Bone marrow (tissue), 2 donors: ENCODE results near the gene AUTS2.

Source experiments
- DNase-seq, 2 donors: peaks; one replicate each; lab custom pipeline; 2025; lab: John Stamatoyannopoulos, UW

Gene AUTS2

DNA sequence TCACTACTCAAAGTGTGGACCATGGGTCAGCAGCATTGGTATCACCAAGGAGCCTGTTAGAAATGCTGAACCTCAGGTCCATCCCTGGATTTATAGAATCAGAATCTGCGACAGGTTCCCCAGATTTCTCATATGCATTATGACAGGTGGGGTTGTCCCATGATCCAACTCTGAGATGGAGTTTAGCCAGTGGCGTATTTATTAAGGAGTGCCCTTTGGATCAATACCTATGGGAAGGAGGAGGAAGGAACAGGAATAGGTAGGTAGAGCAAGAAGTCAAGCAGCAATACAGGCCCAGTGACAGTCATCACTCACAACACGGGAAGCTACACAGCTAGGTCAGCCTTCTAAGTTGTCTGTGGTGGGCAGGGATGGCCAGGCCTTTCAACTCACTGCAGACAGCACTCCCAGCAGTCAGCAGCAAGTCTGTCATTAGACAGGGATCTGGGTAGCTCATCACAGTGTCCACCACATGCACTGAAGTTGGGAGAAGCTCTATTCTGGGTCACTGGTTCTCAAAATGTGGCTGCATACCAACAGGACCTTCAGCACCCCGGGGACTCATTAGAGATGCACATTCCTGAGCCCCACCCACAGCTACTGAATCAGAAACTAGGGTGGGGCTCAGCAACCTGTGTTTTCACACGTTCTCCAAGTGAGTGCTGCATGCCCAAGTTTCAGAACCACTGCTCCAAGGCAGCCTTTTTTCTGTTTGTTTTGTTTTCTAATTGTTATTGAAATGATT, 1001.3 kb downstream of the AUTS2 start:
- DNase-seq, result no peak

DNA sequence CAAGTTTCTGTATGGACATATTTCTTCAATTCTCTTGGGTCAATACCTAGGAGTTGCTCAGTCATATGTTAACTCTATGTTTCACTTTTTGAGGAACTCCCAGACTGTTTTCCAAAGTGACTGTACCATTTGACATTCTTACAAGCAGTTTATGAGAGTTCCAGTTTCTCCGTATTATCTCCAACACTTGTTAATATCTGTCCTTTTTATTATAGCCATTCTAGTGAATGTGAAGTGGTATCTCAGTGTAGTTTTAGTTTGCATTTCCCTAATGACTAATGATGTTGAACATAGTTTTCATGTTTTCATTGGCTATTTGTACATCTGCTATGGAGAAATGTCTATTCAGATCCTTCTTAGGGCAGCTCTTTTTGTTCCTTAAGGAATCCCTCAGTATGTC, 1002.7 kb downstream of the AUTS2 start:
- no peak for DNase-seq

DNA sequence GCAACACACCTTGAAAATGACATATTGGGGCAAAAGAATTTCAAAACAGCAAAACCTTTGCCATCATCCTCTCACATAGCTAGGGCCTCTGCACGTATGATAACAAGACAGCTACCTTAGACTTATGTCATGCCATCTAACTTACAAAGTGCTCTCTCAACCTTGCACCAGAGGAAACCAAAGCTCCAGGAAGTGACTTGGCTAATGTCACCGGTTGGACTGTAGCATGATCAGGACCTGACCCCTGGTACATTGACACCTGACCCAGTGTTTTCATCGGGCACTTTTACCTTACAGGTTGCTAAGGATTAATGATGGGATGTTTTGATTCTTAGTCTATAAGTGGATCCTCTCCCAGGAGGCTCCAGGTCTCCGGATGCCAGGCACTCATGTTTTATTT, 1003.8 kb downstream of the AUTS2 start:
- DNase-seq, result no peak

DNA sequence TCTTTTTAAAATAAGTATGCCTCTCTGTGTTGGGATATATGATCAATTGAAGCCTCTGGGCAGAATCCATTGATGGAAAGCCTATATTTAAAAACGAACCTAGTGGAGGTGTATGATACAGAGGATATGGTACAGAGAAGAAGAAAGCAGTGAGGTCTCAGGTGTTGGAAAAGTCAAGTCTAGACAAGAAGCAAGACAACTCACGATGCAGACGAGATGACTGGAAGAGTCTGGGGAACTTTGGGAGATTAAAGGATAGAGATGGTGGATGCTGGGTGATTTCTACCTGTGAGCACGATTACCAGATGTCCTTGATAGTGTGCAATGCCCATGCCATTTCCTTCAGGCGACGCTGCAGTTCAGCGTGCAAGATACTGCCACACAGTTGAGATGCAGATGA, 1009.0 kb downstream of the AUTS2 start:
- no peak for DNase-seq

DNA sequence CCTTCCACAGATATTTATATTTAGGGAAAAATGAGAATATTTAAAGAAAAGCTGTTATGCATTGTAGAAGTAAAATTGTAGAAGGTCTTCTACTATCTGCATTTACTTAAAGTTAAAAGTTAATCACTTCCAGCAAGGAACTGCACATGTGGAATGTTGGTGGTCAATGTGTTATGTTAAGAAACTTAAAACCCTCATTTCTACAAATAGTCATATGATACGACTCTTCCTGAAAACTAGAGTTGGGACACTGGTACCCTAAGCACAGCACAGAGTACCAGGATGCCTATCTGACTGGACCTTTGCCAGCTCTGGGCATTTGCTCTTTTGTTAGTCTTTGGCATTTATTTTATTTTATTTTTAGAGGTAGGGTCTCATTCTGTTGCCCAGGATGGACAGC, 1009.5 kb downstream of the AUTS2 start:
- DNase-seq, result no peak

DNA sequence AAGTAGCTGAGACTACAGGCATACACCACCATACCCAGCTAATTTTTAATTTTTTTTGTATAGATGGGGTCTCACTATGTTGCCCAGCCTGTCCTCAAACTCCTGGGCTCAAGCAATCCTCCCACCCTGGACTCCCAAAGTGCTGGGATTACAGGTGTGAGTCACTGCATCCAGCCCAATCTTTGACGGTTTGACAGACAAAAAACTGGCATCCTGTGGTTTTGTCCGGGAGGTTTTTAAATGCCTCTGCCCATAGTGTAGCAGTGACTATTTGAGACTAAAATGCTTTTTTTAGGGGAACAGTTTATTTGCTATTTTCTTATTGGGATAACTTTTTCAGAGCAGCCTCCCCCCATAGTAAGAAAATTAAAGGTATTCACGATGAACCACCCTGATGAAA, 1010.0 kb downstream of the AUTS2 start:
- DNase-seq, result no peak

DNA sequence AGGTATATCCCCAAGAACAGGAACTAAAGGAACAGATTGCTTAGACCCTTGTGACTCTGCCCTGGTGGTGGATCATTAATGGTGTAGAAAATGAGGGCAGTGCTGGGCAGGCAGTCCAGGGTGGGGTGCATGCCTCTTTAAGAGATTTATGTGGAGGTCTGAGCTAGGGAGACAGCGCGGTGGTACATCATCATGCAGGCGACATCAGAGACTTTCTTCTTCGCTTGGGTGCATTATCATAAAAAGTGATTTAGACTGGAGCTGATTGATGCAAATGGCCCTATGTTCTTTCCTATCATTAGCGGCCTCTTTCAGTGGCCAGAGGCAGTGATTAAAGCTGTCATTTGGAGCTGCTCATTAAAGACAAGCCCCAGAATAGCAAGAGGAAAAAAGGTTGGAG, 1014.5 kb downstream of the AUTS2 start:
- no peak for DNase-seq

DNA sequence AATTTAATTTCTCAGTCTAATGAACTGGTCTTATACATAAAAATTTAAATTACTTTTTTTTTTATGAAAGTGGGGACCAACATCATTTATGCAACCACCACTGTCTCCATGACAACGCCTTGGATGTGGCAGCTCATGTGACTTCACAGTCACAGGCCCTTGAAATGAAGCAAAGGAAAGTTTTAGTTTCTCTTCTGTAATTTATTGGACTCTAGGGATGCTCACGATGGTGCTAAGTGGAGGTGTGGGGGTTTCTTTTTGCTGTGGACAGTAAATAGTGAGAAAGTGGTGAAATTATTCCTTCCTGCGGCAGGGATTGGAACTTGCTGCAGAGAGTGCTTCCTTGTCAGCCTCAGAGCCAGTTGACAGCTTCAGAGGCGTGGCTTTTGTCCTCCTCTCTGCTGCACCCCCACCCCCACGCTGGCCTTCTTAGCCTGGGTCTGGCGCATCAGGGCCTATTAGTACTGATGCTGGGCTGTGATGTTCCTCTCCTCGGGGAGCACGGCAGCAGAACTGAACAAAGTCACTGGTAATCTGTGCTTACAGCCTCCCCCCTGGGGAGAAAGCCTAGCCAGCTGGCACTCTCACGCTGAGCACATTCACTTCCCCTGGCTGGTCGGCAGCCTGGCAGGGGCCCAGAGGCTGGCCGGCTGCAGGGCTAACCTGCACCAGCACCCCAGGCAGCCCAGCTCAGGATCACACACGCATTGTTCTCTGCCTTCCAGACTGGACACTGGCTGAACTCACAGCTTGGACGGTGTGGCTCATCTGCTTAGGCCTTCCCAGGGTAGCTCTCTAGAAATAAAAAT, 1016.2 kb downstream of the AUTS2 start:
- DNase-seq, result no peak

DNA sequence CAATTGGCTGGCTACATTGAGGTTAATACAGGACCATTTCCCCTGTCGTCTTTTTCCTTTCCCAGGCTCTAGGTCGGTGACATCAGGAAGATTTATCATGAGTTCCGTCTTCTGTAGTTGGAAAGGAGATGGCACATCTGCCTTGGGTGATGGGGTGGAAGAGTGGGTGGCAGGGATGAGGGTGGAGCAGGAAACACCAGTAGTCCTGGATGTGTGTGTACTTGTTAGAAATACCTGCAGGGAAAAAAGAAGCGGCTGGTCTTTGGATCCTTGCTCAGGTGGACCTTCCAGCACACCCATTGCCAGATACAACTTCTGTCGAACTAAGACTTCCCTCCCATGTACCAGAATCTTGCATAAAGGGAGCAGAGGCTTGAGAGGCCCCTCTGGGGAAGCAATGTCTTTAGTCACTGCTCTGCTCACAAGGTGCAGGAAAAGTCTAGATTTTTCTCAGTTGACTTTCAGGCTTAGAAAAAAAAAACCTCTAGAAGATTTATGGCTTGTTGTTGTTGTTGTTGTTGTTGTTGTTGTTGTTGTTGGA, 1016.9 kb downstream of the AUTS2 start:
- no peak for DNase-seq

DNA sequence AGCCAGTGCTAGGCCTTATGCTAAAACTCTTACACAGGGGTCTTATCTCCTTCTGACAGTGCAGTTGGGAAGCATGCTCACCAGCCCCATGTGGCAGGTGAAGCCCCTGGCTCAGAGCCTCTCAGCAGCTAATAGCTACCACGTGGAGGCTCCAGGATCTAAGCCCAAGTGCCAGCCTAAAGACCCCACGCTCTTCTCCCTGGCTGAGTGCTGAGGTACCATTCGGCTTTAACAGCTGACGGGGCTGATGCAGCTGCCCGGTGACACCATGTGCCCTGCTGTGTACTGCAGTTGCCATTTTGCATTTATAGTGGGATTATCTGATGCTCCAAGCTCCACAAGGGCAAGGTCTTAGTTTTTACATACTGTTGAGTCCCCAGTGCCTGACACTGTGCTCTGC, 1017.9 kb downstream of the AUTS2 start:
- no peak for DNase-seq

DNA sequence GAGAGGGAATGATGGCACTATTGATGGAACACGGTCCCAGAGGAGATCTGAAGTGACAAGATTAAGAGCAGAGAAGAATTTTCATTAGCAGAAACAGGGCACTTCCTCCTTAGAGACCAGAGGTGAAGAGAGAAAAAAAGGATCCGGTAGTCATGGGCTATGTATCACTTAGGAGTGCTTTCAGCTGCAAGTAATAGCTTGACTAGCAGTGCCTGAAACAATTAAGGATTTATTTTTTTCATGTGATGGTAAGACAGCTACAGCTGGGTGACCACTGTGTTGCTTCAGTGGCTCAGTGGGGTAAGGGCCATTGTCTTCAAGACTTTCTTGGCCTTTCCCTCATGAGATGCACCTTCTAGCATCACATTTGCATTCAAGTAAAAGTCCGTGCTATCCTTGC, 1018.5 kb downstream of the AUTS2 start:
- no peak for DNase-seq

DNA sequence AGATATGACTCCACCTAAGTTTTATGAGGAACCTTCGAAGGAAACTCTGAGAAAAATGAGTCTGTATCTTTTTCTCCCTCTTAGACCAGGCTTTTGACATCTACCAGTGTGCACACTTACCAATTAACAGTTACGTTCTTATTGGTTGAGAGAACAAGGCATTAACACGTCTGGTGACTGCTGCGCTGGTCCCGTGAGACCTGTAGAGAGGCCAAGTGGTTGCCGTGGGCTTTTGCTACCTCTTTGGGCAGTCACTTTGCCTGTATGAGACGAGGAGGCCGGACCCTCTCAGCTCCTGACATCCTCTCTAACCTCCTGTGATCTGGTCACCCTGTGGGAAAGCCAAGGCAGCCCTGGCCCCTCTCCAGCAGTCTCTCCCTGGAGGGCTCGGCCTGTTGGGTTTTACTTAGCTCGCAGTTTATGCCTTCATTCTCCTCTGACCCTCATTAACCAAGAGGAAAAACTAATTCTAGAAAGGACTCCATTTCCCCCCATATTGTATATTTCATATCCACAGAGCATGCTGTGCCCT, 1019.8 kb downstream of the AUTS2 start:
- DNase-seq, result no peak

DNA sequence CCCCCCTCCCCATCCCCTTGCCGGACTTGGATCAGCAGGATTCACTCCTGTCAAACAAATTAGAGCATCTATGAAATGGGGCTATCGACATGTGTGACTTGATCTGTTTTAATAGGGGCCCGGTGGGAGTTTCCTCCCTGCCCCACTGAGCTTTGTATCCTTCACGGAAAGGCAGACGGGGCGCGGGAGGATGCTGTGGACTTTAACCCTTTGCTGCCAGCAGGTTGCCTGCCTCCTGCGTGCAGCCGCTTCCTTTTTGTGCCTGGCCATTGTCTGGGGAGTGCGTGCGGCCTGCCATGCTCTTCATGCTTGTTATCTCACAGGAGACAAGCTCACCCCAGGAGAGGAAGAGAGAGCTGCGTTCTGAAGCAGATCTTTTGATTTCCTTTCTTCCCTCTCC, 1020.9 kb downstream of the AUTS2 start:
- DNase-seq, result no peak

DNA sequence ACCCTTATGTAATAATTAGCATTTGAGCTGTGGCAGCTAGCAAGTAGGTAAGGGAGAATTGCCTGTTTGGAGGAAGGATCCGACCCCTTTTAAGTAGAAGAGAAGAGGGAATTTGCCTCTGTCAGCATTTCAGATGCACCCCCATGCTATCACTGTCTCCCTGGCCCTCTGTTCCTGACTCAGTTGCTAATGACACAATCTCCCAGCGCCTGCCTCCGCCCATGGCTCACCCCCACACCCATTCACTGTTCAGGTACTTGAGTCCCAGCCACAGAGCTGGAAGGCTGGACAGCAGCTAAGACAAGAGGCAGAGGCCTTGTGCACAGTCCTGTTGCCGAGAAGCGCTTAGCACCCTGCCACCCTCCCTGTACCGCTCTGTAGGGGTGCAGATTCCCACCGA, 1021.4 kb downstream of the AUTS2 start:
- DNase-seq, result no peak

DNA sequence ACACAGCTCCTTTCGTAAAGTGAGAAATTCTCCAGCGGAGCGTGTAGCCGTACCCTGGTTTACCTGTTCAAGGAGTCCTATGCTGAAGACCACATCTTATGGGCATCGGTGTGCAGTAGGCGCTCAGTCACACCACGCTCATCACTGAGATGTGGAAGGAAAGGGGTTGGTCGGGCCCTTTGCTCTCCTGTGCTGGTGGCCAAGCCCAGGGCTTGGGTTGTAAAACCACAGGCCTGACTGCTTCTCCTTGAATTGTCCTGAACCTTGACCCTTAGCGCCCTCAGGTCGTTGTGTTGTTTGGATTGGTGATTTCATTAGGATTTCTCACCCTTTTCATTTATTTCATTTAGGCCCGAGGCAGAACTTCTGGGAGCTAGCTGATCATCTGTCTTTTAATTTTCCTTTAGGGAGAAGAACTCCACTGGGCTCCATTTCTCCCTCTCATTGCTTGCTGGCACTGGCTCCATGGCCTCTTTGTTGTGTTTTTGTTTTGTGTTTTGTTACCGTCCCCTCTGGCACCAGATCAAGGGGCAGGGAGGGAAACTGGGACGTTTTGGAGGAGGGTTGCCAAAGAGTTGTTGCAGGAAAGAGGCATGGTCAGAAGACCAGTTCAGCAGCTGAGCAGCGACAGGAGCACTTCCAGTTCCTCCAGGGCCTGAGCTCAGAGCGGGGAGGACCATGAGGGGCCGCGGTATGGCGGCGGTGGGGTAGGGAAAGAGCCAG, 1022.2 kb downstream of the AUTS2 start:
- DNase-seq, result no peak

DNA sequence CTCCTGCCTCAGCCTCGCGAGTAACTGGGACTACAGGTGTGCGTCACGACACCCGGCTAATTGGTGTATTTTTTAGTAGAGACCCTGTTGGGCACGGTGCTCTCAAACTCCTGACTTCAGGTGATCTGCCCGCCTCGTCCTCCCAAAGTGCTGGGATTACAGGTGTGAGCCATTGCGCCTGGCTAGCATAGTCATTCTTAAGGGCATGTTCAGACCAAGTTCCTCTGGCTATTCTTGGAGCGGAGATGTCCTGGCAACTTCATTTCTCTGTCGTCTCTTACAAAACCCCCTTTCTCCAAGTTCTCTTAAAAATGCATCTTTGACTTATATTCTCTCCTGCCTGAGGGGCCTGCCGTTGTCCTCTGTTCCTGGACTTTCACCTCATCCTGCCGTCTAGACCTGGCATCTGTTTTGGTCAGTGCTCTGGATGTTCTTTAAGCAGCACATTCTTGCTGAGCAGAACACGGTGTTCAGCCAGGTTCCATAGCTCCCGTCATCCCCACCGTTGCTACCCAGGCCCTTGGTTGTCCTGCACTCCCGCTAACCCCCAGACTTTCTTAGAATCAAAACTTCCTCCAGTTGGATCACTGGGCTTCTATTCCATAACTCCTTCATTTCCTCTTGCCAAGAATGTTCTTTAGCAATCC, 1023.8 kb downstream of the AUTS2 start:
- DNase-seq, result no peak

DNA sequence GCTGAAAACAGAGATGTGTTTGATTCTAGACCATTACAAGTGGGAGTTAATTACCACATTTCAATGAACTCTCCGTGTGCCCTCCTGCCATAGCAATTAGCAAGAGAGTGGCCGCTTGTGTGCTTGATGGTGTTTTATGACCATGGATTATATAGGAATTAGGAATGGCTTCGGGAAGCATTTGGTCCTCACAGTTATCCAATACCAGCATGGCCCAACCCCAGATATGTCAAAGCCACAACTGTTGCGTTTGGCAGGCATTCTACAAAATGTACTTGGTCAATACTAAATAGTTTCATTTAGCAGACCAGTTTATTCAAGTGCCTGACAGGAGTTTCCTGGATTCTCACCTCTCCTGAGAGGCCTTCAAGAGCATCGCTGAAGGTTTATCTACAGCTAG, 1024.7 kb downstream of the AUTS2 start:
- no peak for DNase-seq

DNA sequence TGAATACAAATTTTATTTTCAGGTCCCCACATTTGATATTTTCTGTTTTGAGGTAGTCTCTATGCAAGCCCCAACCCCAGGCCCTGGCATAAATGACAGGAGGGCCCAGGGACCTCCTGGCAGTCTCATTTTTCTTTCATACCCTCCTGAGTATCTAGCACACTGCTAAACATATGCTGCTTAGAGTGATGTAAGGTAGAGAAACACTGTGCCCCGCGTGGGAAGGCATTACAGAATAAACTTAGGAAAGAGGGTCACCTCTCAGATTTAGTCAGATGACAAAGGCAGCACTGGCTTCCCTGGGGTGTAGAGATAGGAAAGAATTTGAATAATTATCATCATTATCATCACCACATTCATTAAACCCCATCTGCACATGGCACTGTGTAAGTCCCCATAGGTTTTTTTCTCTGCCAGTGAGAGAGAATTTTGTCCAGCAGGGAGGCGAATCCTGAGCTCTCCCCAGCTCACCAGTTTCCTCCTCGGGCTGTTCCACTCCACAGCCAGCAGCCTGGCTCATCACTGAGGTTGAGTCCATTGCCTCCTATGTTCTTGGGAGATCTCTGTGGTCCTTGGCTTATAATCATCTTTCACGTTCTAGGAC, 1026.3 kb downstream of the AUTS2 start:
- no peak for DNase-seq

DNA sequence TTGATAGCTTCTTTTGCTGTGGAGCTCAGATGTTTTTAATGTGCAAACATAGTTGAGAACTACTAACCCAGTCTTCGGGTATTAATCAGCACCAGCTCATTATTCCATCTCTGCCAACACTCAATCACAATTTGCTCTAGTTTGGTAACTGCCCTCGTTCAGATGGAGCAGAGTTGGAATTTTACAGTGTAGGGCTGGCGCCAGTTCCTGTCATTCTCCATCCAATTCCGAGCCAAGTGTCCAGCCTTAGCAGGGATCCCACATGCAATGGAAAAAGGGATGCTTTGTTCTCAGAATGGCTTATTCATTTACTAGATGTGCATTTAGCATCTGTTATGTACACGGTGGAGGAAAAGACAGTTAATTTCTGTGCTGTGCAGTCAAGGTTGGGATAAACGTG, 1029.2 kb downstream of the AUTS2 start:
- DNase-seq, result no peak

DNA sequence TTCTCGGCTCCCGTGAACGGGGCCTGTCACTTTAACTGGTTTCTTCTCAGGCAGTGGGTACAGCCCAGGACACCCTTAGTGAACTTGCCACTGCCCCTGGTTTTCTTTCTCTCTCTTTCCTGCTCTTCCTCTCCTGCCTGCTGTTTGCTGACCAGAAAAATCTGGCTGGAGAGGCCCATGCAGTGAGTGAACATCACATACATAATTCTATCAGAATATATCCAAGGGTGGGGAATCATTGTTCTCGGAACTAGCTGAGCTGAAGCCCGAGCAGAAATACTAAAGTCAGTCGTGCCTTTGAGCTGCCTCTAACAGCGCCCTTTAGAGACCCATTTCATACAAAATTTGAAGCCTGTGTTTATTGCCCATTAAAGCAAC, 1032.2 kb downstream of the AUTS2 start:
- no peak for DNase-seq

DNA sequence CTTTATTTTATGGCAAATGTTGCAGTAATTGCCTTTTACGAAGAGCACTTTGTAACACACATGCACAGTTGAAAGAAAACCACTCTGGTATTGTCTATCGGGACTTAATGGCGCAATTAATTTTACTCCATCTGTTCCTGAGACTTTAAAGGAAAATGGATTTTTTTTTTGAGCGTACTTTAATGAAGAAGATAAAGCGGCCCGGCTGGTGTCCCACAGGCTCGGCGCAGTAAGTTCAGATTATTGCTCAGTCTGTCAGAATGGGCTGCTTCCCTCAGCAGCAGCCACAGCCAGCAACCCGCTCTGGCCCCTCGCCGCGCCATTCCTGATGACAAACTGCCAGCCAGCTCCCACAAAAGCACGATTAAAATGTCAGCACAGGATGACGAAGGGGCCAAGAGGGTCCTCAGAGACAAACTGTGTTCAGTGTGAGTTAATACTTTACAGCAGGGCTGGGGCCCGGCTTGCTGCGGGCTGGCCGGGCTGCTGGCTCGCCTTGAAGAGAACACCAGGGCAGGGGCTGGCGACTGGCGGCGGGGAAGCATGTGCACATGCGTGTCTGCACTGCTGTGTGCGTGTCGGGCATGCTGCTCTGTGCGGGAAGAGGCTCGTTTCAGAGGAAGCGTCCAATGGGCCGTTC, 1032.7 kb downstream of the AUTS2 start:
- DNase-seq, result no peak
